A673 (cell line): ENCODE data around the gene LCP2. TPM values are rescaled to one million over a fixed set of nuclear protein-coding genes. Genes with fewer than 3 reads are reported as not detected.

Experiments
- Bru-seq: library from RNA; stranded (reverse); fragments of 400-500 nt; gene quantifications from one replicate; lab custom pipeline; 2021; lab: Mats Ljungman, UMichigan
- BruChase-seq, 2 experiments: library from RNA; stranded (reverse); fragments of 400-500 nt; gene quantifications; one replicate each; lab custom pipeline; 2021; lab: Mats Ljungman, UMichigan
- BruUV-seq: library from RNA; stranded (reverse); fragments of 400-500 nt; replicated peaks from 2 replicates; lab custom pipeline; 2021; lab: Mats Ljungman, UMichigan
- CTCF ChIA-PET: fragments of 300-600 bp; sonication (Branson Sonifier 250); formaldehyde crosslinking; loops from one replicate; lab custom pipeline; 2022; ENCODE audit warnings: antibody characterized with exemption; lab: Charles Lee
- POLR2A ChIA-PET: fragments of 300-600 bp; sonication (Branson Sonifier 250); formaldehyde crosslinking; loops from one replicate; lab custom pipeline; 2022; ENCODE audit warnings: antibody characterized with exemption; ENCODE audit not compliant: low non-redundant PET; lab: Charles Lee
- DNase-seq: peaks from one replicate; pipeline ENCODE4 v3.0.0-alpha.2; 2015; ENCODE audit warnings: low spot score
- H3K27ac ChIP-seq: fragments of 200-600 bp; sonication (generic); 2 replicates; pipeline ENCODE4 v1.5.1; 2016; ENCODE audit warnings: mixed run types, low read depth, mild to moderate bottlenecking, mixed read lengths, antibody characterized with exemption, low read length; ENCODE audit not compliant: poor library complexity, severe bottlenecking
- H3K27me3 ChIP-seq: fragments of 200-600 bp; sonication (generic); replicated peaks from 2 replicates; pipeline ENCODE4 v1.6.1; 2017; ENCODE audit warnings: mixed run types, low read depth, mild to moderate bottlenecking, mixed read lengths, antibody characterized with exemption, low read length; ENCODE audit not compliant: insufficient read depth, poor library complexity
- H3K36me3 ChIP-seq: fragments of 200-600 bp; sonication (generic); 2 replicates; pipeline ENCODE4 v1.6.1; 2016; ENCODE audit warnings: mixed run types, mild to moderate bottlenecking, mixed read lengths, antibody characterized with exemption, low read length; ENCODE audit not compliant: insufficient read depth, poor library complexity, severe bottlenecking
- H3K4me1 ChIP-seq: fragments of 200-600 bp; sonication (generic); 2 replicates; pipeline ENCODE4 v1.6.1; 2017; ENCODE audit warnings: mixed run types, mild to moderate bottlenecking, mixed read lengths, antibody characterized with exemption, low read length; ENCODE audit not compliant: insufficient read depth, poor library complexity, severe bottlenecking
- H3K4me3 ChIP-seq: fragments of 200-600 bp; sonication (generic); 2 replicates; pipeline ENCODE4 v1.5.1; 2016; ENCODE audit warnings: low read depth, mixed run types, mild to moderate bottlenecking, mixed read lengths, low read length; ENCODE audit not compliant: poor library complexity, severe bottlenecking
- H3K9me3 ChIP-seq: fragments of 200-600 bp; sonication (generic); 2 replicates; pipeline ENCODE4 v1.6.1; 2016; ENCODE audit warnings: mixed run types, low read depth, mild to moderate bottlenecking, mixed read lengths, antibody characterized with exemption, low read length; ENCODE audit not compliant: poor library complexity, severe bottlenecking
- CTCF ChIP-seq: fragments of 300-800, 200-600 bp; sonication (generic); conservative IDR thresholded peaks from 2 replicates; pipeline ENCODE4 v1.5.1; 2017; ENCODE audit warnings: low read depth, mild to moderate bottlenecking, antibody characterized with exemption, low read length, moderate library complexity, mixed read lengths
- EZH2 ChIP-seq: fragments of 200-600 bp; sonication (generic); IDR thresholded peaks from 2 replicates; pipeline ENCODE4 v1.6.1; 2017; ENCODE audit warnings: borderline replicate concordance, low read depth, mild to moderate bottlenecking, mixed read lengths, antibody characterized with exemption, low read length; ENCODE audit not compliant: poor library complexity, severe bottlenecking
- intact Hi-C: fragments of 100-400 bp; cut with micrococcal nuclease; formaldehyde crosslinking; loops from one replicate; pipeline ENCODE4 v1.10.0; 2022; ENCODE audit not compliant: unreplicated experiment
- long read RNA-seq: library from polyadenylated mRNA; stranded (forward); transcript quantifications from one replicate; pipeline ENCODE4 v2.0.0, GENCODE V29; 2022
- total RNA-seq: library from RNA; stranded (reverse); gene quantifications from 2 replicates; pipeline ENCODE4 v1.2.3, GENCODE V29; 2021

The LCP2 gene
- total RNA-seq (not detected in 2 replicates), Bru-seq, nascent RNA (percentile 4 among the genes with signal in this experiment), BruChase-seq, experiment 1, labeled RNA remaining after a 2-hour chase (percentile 1 among the genes with signal in this experiment), BruChase-seq, experiment 2, labeled RNA remaining after a 6-hour chase (not detected)
- long read RNA-seq, result 0 reads

- H3K4me1 ChIP-seq, result no peaks in the 10 kb centered on the region
- no peak for DNase-seq
- no peaks in the 10 kb centered on the region for H3K9me3 ChIP-seq
- no peaks in the 10 kb centered on the region for H3K27me3 ChIP-seq
- BruUV-seq, result no TSS peak
- H3K27ac ChIP-seq, result no peak within 1 kb of the TSS
- H3K4me3 ChIP-seq, result no peak within 1 kb of the TSS
- intact Hi-C loops, result no loop called here
- CTCF ChIA-PET, result no interaction called here
- POLR2A ChIA-PET, result no interaction called here
- H3K36me3 ChIP-seq, result no peaks in the 10 kb centered on the region
- TF ChIP-seq CTCF (no peak), EZH2 (no peak)
These were observed at the start of gene LCP2 for GRCh38 chr5:170297589-170298462. TSS of gene LCP2 (minus strand) at chr5:170297777. CDS start at chr5:170297611, 166 bp downstream.

GRCh38 chr5:170347022-170347567 is 49.5 kb upstream of the LCP2 start:
- ChIA-PET CTCF (no interaction called here), POLR2A (no interaction called here)
- no peak for TF ChIP-seq EZH2
- no peak for TF ChIP-seq CTCF
- Histone ChIP-seq H3K4me3 (no peak overlapping the region), H3K36me3 (no peaks in the 10 kb centered on the region), H3K27me3 (no peaks in the 10 kb centered on the region), H3K9me3 (peaks cover 8% of the 10 kb centered on the region), H3K4me1 (no peaks in the 10 kb centered on the region), H3K27ac (no peak overlapping the region)
- no peak for DNase-seq
- intact Hi-C loops, result no loop called here
- no TSS peak for BruUV-seq

GRCh38 chr5:170345971-170346370 is 48.4 kb upstream of the LCP2 start:
- no peak overlapping the region for H3K4me3 ChIP-seq
- CTCF ChIA-PET, result no interaction called here
- H3K4me1 ChIP-seq, result no peaks in the 10 kb centered on the region
- BruUV-seq, result no TSS peak
- no peaks in the 10 kb centered on the region for H3K36me3 ChIP-seq
- intact Hi-C loops, result no loop called here
- TF ChIP-seq CTCF (no peak), EZH2 (no peak)
- H3K27ac ChIP-seq, result no peak overlapping the region
- no peak for DNase-seq
- H3K9me3 ChIP-seq, result peaks cover 8% of the 10 kb centered on the region
- POLR2A ChIA-PET, result no interaction called here
- no peaks in the 10 kb centered on the region for H3K27me3 ChIP-seq
